Spleen (tissue), 11 donors: Measurements from ENCODE around the gene ADRA2B. TPM values are rescaled to one million over a fixed set of nuclear protein-coding genes. Genes with fewer than 3 reads are reported as not detected.

Experiments used
- DNase-seq: peaks from one replicate; pipeline ENCODE4 v3.0.0-alpha.2; 2020
- H3K27ac ChIP-seq, 8 donors: fragments of 200-600 bp; sonication (generic) in 7 of 8; 1 replicate in 4 of 8; 2 replicates in 4 of 8; pipeline versions ENCODE4 v1.5.0 to v1.8.0; 2016 to 2021; ENCODE audit warnings: inconsistent platforms in 4 of 8, mild to moderate bottlenecking in 4 of 8, moderate library complexity in 1 of 8
- H3K27me3 ChIP-seq, 7 donors: fragments of 200-600 bp; sonication (generic) in 6 of 7; replicated peaks in 1 of 7; 1 replicate in 4 of 7; 2 replicates in 3 of 7; pipeline versions ENCODE4 v1.5.0 to v1.8.0; 2016 to 2021; ENCODE audit warnings: inconsistent platforms in 3 of 7, mild to moderate bottlenecking in 1 of 7
- H3K36me3 ChIP-seq, 6 donors: fragments of 200-600 bp; sonication (generic) in 5 of 6; 1 replicate in 4 of 6; 2 replicates in 2 of 6; pipeline versions ENCODE4 v1.5.0 to v1.8.0; 2016 to 2021; ENCODE audit warnings: inconsistent platforms in 2 of 6
- H3K4me1 ChIP-seq, 6 donors: fragments of 200-600 bp; sonication (generic) in 5 of 6; 1 replicate in 3 of 6; 2 replicates in 3 of 6; pipeline versions ENCODE4 v1.5.0 to v1.8.0; 2016 to 2021; ENCODE audit warnings: inconsistent platforms in 3 of 6
- H3K4me3 ChIP-seq, 8 donors: fragments of 200-600 bp; sonication (generic) in 7 of 8; 1 replicate in 4 of 8; 2 replicates in 4 of 8; pipeline versions ENCODE4 v1.5.0 to v1.8.0; 2016 to 2021; ENCODE audit warnings: inconsistent platforms in 4 of 8, mild to moderate bottlenecking in 4 of 8, moderate library complexity in 2 of 8
- H3K9me3 ChIP-seq, 8 donors: fragments of 200-600 bp; sonication (generic) in 7 of 8; 1 replicate in 4 of 8; 2 replicates in 4 of 8; pipeline versions ENCODE4 v1.5.0 to v1.8.0; 2016 to 2021; ENCODE audit warnings: inconsistent platforms in 4 of 8
- CTCF ChIP-seq, 11 experiments: fragments of 200-600 bp in 7 of 11; fragments of 450-650 bp in 4 of 11; sonication (generic) in 4 of 11; IDR thresholded peaks in 8 of 11; conservative IDR thresholded peaks in 3 of 11; 1 replicate in 7 of 11; 2 replicates in 4 of 11; pipeline versions ENCODE4 v1.4.0 to v1.8.0; 2016 to 2021; ENCODE audit warnings: antibody characterized with exemption in 11 of 11, inconsistent platforms in 4 of 11, mild to moderate bottlenecking in 1 of 11
- POLR2A ChIP-seq, 3 donors: fragments of 450-650 bp; IDR thresholded peaks; one replicate each; pipeline ENCODE4 v1.5.1; 2017; ENCODE audit warnings: antibody characterized with exemption in 3 of 3, mild to moderate bottlenecking in 1 of 3
- POLR2AphosphoS5 ChIP-seq, 3 donors: sonication (generic); formaldehyde crosslinking; IDR thresholded peaks; one replicate each; pipeline ENCODE4 v1.5.1; 2017; ENCODE audit warnings: antibody characterized with exemption in 3 of 3
- WGBS, 5 donors: extraction: QIAGEN DNeasy Blood & Tissue Kit in 3 of 5; methylation state at CpG; one replicate each; pipeline versions ENCODE4 v1.1.5 to v1.1.7; 2013 to 2018; 5-methylcytosine and 5-hydroxymethylcytosine counted together
- intact Hi-C: fragments of 100-400 bp; cut with DNase I; formaldehyde crosslinking; loops from one replicate; pipeline ENCODE4 v1.15.0; 2023; ENCODE audit warnings: low total_unique reads
- polyA plus RNA-seq, 3 donors: library from polyadenylated mRNA; stranded (reverse); fragments of 200-250 nt; gene quantifications; one replicate each; pipeline ENCODE4 v1.2.1, GENCODE V29; 2013
- total RNA-seq, 7 donors: library from RNA; depleted of rRNA in 3 of 7; stranded (reverse); fragments of >200 nt in 3 of 7; fragmentation: NEBNext Ultra II Directional in 4 of 7; extraction: Animal tissue kit (Norgen Biotek cat#: 25700) in 4 of 7; gene quantifications; one replicate each; pipeline versions ENCODE4 v1.1.0 to v1.2.1, GENCODE V29; 2016 to 2021
- donor health status: healthy with polysubstance abuse.
- donor health status: DM: no; HTN: no; CAD: no; lungs with moderate emphysema.
- donor health status: DM: no; HTN: no; CAD: no.
- donor health status: Bipolar disorder and iron deficiency.
- donor health status: healthy.
- donor health status: DM: no; HTN: no; CAD: no.
- donor health status: DM: yes; HTN: yes; CAD: no.

The ADRA2B gene
- total and polyA plus RNA-seq, 10 donors, result 1.8 to 14.2 (median 5.2) TPM

GRCh38 chr2:96097441-96097840 lies 18.9 kb downstream of the ADRA2B start:
- H3K9me3 ChIP-seq, result no peaks in the 10 kb centered on the region
- DNase-seq, result no peak
- peaks cover 0 to 34% (median 18%) of the 10 kb centered on the region in 6 donors for H3K4me1 ChIP-seq
- WGBS, 5 donors, result 88 to 94% (median 92%) methylated on average over 5 of the region's 5 CpGs
- intact Hi-C loops, result no loop called here
- H3K27ac ChIP-seq, result no peak overlapping the region
- H3K4me3 ChIP-seq, result no peak overlapping the region
- no peaks in the 10 kb centered on the region for H3K36me3 ChIP-seq
- no peak for TF ChIP-seq POLR2A (IDR thresholded peaks at IDR 0.05)
- no peak for TF ChIP-seq CTCF (IDR thresholded peaks at IDR 0.05 in 8 of 11, conservative IDR thresholded peaks at IDR 0.05 in 3 of 11)
- no peak for TF ChIP-seq POLR2AphosphoS5 (IDR thresholded peaks at IDR 0.05)
- H3K27me3 ChIP-seq, result no peaks in the 10 kb centered on the region

GRCh38 chr2:96095116-96095636 lies 21.2 kb downstream of the ADRA2B start:
- Histone ChIP-seq H3K4me3 (no peak overlapping the region), H3K4me1 (peaks cover 0 to 43% (median 23%) of the 10 kb centered on the region in 6 donors), H3K36me3 (no peaks in the 10 kb centered on the region), H3K27ac (no peak overlapping the region), H3K9me3 (no peaks in the 10 kb centered on the region), H3K27me3 (no peaks in the 10 kb centered on the region)
- no peak for TF ChIP-seq POLR2A (IDR thresholded peaks at IDR 0.05)
- no peak for TF ChIP-seq POLR2AphosphoS5 (IDR thresholded peaks at IDR 0.05)
- TF ChIP-seq CTCF (IDR thresholded peaks at IDR 0.05 in 8 of 11, conservative IDR thresholded peaks at IDR 0.05 in 3 of 11), result no peak
- intact Hi-C loops, result no loop called here
- no peak for DNase-seq
- 54 to 82% (median 76%) methylated on average over 7 of the region's 7 CpGs for WGBS, 5 donors

- Histone ChIP-seq H3K27ac (no peak overlapping the region), H3K27me3 (no peaks in the 10 kb centered on the region), H3K9me3 (no peaks in the 10 kb centered on the region), H3K4me1 (peaks cover 0 to 36% (median 14%) of the 10 kb centered on the region in 6 donors), H3K36me3 (no peaks in the 10 kb centered on the region), H3K4me3 (no peak overlapping the region)
- TF ChIP-seq CTCF (IDR thresholded peaks at IDR 0.05 in 8 of 11, conservative IDR thresholded peaks at IDR 0.05 in 3 of 11) (no peak), POLR2AphosphoS5 (IDR thresholded peaks at IDR 0.05) (no peak), POLR2A (IDR thresholded peaks at IDR 0.05) (no peak)
- intact Hi-C loops, result no loop called here
- DNase-seq, result no peak
- WGBS, 5 donors, result 82 to 93% (median 90%) methylated on average over 4 of the region's 4 CpGs
Measured at GRCh38 chr2:96093528-96093927, 22.8 kb downstream of the ADRA2B start.

DNA sequence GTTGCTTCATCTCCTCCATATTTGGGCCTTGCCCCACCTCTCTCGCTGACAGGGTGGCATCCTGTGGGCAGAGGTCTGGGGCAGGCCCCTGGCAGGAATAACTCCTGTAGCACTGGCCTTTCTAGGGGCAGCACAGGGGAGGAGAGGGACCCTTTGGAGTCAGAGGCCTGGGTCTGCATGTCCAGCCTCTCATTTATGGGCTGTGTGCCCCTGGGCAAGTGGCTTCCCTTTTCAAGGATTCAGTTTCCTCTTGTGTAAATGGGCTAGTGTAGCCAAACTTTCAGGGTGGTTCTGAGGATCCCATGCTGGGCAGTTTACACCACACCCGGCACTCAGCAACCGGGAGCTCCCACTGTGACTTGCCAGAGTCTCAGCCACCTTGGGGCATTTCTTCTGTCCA lies 23.4 kb downstream of the ADRA2B start:
- Histone ChIP-seq H3K27ac (no peak overlapping the region), H3K4me1 (peaks cover 0 to 32% (median 13%) of the 10 kb centered on the region in 6 donors), H3K9me3 (no peaks in the 10 kb centered on the region), H3K27me3 (no peaks in the 10 kb centered on the region), H3K36me3 (no peaks in the 10 kb centered on the region), H3K4me3 (no peak overlapping the region)
- intact Hi-C loops, result no loop called here
- TF ChIP-seq POLR2A (IDR thresholded peaks at IDR 0.05) (no peak), CTCF (IDR thresholded peaks at IDR 0.05 in 8 of 11, conservative IDR thresholded peaks at IDR 0.05 in 3 of 11) (no peak), POLR2AphosphoS5 (IDR thresholded peaks at IDR 0.05) (no peak)
- WGBS, 5 donors, result 38 to 76% (median 67%) methylated on average over 3 of the region's 3 CpGs
- peak; percentile 37 for DNase-seq
